ENCODE results near the gene ADORA2B.
"Not testable (repeated sequence)": the region's sequence is repeated elsewhere in the genome, so short reads cannot be mapped to it uniquely, and the experiment has no call there.

ADORA2B gene

GRCh38 chr17:15944759-15945526 is at the start of gene ADORA2B:
ADORA2B (plus strand) TSS chr17:15945130; CDS start chr17:15945249, 119 bp downstream.
- peak; percentile 83 for DNase-seq (ENCODE audit: low read depth, low spot score)

GRCh38 chr17:15896277-15896676 is 48.7 kb upstream of the ADORA2B start:
- no peak for DNase-seq (ENCODE audit: low read depth, low spot score)

- DNase-seq (ENCODE audit: low read depth, low spot score) = no peak
Measured at GRCh38 chr17:15896834-15897233, 48.1 kb upstream of the ADORA2B start.

GRCh38 chr17:15899596-15899995 is 45.3 kb upstream of the ADORA2B start:
- DNase-seq (ENCODE audit: low read depth, low spot score) = not testable (repeated sequence)

GRCh38 chr17:15900871-15901270 is 44.1 kb upstream of the ADORA2B start:
- no peak for DNase-seq (ENCODE audit: low read depth, low spot score)

- DNase-seq (ENCODE audit: low read depth, low spot score) = not testable (repeated sequence)
Measured at GRCh38 chr17:15905236-15905635, 39.7 kb upstream of the ADORA2B start.

- DNase-seq (ENCODE audit: low read depth, low spot score) = no peak
Measured at GRCh38 chr17:15907290-15907689, 37.6 kb upstream of the ADORA2B start.

- DNase-seq (ENCODE audit: low read depth, low spot score) = peak; percentile 56
Measured at GRCh38 chr17:15908378-15908777, 36.6 kb upstream of the ADORA2B start.

- peak; percentile 74 for DNase-seq (ENCODE audit: low read depth, low spot score)
Measured at GRCh38 chr17:15909481-15909991, 35.4 kb upstream of the ADORA2B start.

GRCh38 chr17:15910791-15911190 is 34.1 kb upstream of the ADORA2B start:
- DNase-seq (ENCODE audit: low read depth, low spot score) = peak; percentile 59

GRCh38 chr17:15911701-15912100 is 33.2 kb upstream of the ADORA2B start:
- DNase-seq (ENCODE audit: low read depth, low spot score) = not testable (repeated sequence)

- no peak for DNase-seq (ENCODE audit: low read depth, low spot score)
Measured at GRCh38 chr17:15912416-15912955, 32.4 kb upstream of the ADORA2B start.

- no peak for DNase-seq (ENCODE audit: low read depth, low spot score)
Measured at GRCh38 chr17:15913826-15914225, 31.1 kb upstream of the ADORA2B start.

- no peak for DNase-seq (ENCODE audit: low read depth, low spot score)
Measured at GRCh38 chr17:15914400-15915170, 30.3 kb upstream of the ADORA2B start.

GRCh38 chr17:15915961-15916360 is 29.0 kb upstream of the ADORA2B start:
- no peak for DNase-seq (ENCODE audit: low read depth, low spot score)

GRCh38 chr17:15917021-15917437 is 27.9 kb upstream of the ADORA2B start:
- no peak for DNase-seq (ENCODE audit: low read depth, low spot score)

- DNase-seq (ENCODE audit: low read depth, low spot score) = no peak
Measured at GRCh38 chr17:15917438-15918027, 27.4 kb upstream of the ADORA2B start.

GRCh38 chr17:15918261-15918660 is 26.7 kb upstream of the ADORA2B start:
- no peak for DNase-seq (ENCODE audit: low read depth, low spot score)

GRCh38 chr17:15918661-15919259 is 26.2 kb upstream of the ADORA2B start:
- DNase-seq (ENCODE audit: low read depth, low spot score) = no peak

GRCh38 chr17:15919466-15919865 is 25.5 kb upstream of the ADORA2B start:
- DNase-seq (ENCODE audit: low read depth, low spot score) = no peak

- DNase-seq (ENCODE audit: low read depth, low spot score) = peak; percentile 78
Measured at GRCh38 chr17:15920758-15921239, 24.1 kb upstream of the ADORA2B start.

Measured in ELF-1 (cell line).